CD4-positive, alpha-beta T cell treated with Interleukin-12 subunit alpha and Interleukin-12 subunit beta, for 1 hour (primary cell): ENCODE measurements around the gene HLA-DMB.
A peak's percentile ranks its signal among the peaks of the same experiment; 100 is the strongest.

Source experiments
- DNase-seq: peaks from one replicate; pipeline ENCODE4 v3.0.0-alpha.2; 2020

HLA-DMB gene

DNA sequence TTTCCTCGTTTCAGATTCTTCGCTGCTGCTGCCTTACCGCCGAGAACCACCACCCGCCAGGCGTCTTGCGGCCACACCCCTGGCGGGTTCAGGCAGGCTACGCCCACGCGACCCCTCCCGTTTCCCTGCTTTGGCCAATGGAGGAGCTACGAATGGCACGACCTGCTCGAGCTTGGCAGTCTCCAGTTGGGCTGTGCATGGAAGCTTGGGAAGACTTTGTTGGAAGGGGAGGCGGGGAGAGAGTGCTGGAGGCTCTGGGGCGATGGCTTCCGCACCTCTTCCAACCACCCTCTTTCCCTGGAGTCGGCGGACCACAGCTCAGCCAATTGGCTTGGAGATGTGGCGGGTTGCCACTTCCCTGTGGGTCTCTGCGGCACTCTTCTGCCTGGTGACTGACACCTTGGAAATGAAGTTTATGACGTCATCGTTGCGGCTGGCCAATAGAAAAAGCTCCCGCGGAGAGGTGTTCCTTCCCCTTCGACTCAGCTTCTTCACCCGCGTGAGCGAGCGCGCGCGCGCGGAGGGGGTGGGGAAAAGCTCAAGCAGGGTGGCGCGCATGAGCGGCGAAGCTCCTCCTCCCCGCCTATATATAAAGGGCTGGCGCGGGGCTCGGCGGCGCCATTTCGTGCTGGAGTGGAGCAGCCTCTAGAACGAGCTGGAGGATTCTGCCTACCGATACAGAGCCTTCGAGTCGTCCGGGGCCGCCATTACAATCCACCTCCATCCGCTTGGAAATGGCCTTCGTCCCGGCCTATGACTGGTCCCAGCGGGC, 30.9 kb upstream of the HLA-DMB start:
- DNase-seq, result peak; percentile 100

DNA sequence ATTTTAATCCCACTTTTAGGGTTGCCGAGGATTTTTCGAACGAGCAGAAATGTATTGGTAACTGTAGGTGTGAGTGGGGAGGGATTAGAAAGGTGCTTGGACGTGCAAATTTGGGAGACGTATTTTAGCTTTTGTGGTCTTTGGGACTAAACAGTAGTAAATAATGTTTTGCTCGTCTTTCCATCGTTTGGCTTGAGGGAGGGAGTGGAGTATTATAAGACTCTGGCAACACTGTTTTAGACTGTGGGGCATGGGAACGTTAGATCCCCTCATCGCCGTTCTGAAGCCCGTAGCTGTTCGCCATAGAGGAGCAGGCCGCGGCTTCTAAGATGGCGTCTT, 30.4 kb upstream of the HLA-DMB start:
- no peak for DNase-seq

DNA sequence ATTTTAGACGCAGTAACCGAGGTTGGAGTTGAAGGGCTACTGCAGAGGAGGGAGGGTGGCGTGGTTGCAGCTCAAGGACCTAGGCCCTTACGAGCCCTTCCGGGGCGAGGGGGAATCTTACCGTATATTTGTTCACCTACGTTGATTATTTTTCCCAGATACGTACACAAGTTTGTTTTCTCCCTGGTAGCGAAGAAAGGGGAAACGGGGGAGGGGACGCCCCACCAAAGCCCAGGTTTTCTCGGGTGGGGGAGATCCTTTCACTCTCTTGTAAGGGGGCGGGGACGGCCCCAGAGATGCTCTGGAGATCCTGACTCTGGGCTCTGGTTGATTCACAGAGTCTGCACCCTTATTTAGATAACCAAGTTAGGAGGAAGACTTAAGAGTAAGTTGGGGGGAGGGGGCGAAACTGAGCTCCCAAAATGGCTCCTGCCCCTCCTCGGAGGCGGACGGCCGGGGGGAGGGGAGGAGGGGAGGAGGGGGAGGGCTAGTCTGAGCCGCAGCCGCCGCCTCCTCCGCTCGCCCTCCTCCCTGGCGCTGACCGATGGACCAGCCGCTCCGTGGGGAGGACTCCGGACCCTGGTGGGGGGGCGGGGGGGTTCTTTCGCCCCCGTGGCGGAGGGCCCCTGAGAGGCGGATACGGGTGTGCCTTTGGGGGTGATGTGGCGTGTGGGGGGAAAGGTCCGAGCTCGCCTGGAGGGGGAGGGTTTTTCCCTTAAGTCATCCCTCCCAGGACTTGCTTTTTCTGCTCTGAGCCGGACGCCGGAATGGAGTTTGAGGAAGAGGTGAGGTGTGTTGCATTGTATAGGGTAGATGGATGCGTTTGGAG, 29.8 kb upstream of the HLA-DMB start:
- DNase-seq, result peak; percentile 78

DNA sequence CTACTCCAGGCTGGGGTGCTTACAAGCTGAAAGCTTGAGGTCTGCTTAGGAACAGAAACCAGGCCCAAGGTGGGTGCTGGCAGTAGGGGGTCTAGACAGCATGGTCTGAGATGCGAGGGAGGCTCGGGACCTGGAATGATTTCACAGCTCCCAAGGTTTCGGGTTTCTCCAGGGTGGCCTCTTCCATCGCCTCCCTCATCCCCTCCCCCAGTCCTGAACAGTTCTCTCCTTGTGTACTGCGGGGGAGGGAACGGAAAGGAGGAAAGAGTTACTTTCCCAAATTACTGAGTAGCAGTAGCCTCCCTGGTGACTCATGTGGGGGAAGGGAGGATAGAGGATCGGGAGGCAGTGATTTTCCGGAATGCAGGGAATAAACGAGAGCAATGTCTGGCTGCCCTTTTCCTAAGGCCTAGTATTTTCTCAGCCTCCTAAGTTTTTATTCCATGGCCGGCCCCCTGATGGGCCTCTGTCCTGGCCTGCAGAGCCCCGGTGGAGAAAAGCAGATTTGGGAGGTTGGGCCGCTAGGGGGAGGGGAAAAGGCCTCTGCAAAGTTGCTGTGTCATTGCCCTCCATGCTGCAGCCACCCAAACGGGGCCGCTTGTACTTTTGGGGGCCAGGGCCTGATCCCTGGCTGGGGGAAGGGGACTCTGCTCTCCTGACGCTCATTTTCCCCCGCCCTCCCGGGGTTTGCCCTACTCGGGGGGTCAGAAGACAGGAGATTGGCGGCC, 29.0 kb upstream of the HLA-DMB start:
- peak; percentile 70 for DNase-seq

DNA sequence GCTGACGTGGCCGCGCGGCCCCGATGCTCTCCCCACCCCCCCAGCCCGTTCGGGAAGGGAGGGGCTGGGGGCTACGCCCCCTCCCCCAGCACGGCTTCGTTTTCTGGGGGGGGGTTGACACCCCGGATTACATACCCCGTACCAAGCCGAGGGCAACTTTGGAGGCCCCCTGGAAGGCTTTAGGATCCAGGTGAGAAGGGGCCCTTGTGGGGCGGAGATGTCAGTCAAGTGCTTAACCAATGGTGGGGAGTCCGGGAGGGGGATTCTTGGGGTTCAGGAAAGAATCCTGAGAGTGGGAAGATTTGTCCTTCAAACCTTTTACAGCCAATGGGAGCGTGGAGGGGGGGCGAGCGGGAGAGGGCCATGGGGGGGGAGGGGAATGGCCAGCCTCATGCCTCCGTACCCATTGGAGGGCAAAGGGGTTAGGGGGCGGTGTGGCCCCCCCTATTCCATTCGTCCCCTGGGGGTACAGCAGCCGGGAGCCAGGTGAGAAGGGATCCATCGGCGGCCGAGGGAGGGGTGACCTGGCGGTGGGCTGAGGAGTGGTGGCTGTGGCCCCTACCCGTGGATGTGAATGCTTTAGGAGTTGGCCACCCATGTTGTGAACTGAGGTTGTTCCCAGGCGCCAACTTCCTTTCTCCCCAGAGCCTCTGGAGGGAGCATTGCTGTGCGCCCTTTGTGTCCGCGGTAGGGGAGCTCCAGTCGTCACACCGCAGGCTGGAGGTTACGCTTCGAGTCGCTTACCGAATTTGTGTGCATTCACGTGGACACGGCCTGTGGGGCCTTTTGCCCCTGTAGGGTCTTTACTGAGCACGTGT, 28.2 kb upstream of the HLA-DMB start:
- DNase-seq, result peak; percentile 61

DNA sequence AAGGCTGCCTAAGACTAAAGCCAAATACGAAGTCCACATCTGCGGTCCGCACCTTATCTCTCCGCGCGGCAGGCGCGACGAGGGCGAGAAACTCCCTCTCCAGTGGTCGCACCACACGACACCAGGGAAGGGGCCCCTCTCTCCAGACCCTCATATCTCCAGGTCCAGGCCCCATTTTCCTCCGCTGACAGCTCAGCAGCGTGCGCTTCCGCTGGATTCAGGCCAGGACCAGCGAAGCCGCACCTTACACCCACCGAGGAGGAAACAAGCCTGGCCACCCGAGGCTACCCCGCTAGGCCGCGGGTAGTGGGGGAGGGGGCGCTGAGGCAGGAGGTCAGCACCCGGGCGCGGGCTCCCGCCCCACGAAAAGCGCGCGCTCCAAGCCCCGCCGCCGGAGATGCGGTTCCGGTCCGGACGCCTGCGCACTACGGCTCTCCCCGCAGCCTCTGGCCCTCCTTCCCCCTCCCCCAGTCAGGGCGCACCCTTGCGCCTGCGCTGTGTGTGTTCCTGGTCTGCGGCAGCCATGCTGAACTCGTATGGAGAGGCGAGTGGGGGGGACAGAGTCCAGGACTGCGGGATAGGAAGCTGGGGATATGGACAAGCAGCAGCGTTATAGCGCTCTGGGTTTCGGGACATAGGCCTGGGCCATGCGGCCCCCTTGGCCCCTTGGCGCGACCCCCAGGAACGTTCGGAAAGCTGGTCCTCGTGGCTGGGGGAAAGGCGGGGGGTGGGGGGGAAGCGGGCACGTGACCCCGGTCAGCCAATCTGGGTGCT, 27.5 kb upstream of the HLA-DMB start, which contains the start of gene BRD2:
Gene BRD2, plus strand, starts transcription at position 502 of the 774 bp plus-strand sequence. CDS start 4,305 bp downstream, outside the sequence.
- DNase-seq, result peak; percentile 98

DNA sequence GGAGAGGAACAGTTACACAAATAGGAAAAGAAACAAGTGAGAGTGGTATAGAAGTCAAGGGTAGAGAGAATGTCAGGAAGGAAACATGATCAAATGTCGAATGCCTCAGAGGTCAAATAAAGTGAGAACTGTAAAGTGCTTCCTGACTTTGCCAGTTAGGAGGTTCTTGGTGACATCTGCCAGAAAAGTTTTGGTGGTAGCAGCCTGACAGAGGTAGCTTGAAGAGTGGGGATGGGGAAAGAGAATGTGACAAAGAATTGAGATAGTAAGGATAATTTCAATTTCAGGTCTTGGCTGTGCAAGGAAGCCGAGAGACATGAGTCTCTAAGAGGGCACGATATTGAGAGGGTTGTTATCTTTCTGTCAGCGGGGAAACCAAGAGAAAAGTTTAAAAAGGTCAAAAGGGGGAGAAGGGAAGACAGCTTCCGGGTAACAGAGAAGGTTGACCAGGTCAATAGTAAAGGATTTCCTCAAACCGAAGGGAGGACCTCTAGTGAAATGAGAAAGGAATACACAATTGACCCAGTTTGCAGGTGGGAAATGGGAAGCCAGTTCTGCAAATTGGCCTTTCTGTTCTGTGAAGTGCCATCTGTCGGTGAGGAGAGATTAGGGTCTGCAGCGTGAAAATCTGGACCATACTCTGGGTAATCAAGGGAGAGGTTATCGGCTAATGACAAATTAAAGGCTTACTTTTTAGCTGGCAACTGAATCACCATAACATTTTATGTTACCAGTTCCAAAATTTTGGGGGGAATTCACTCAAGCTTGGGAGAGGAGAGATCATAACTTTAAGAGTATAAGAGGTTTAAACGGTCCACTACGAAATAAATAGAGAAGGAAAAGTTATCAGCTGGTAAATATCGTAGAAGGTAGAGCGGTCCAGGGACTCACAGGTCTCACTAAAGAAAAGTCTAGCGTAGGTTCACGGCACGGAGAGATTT, 26.6 kb upstream of the HLA-DMB start:
- peak; percentile 59 for DNase-seq

DNA sequence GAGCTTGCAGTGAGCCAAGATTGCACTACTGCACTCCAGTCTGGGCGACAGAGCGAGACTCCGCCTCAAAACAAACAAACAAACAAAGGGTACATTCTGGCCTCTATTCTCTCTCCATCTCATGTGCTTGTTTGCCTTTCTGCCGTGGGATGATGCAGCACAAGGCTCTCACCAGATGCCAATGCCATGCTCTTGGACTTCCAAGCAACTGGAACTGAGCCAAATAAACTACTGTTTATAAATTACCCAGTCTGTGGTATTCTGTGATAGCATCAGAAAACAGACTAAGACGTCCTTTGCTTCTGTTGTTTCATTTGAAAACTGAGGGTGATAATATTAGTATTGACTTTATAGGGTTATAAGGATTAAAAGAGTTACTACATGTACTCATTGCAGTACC, 23.9 kb upstream of the HLA-DMB start:
- DNase-seq, result no peak

DNA sequence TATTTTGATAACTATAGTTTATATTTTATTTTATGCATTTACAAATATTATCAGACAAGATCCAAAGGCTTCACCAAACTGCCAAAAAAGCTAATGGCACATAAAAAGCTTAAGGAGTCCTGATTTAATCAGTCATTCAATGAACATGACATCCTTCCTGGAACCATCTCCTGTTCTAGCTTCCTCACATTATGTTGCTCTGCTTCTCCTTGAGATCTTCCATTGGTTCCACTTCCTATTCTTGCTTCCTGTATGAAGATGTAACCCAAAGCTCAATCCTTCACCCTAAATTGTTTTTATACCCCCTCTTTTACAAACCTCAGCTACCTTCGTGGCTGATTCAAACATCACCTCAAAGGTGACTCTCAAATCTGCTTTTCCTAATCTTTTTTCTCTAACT, 23.0 kb upstream of the HLA-DMB start:
- no peak for DNase-seq

DNA sequence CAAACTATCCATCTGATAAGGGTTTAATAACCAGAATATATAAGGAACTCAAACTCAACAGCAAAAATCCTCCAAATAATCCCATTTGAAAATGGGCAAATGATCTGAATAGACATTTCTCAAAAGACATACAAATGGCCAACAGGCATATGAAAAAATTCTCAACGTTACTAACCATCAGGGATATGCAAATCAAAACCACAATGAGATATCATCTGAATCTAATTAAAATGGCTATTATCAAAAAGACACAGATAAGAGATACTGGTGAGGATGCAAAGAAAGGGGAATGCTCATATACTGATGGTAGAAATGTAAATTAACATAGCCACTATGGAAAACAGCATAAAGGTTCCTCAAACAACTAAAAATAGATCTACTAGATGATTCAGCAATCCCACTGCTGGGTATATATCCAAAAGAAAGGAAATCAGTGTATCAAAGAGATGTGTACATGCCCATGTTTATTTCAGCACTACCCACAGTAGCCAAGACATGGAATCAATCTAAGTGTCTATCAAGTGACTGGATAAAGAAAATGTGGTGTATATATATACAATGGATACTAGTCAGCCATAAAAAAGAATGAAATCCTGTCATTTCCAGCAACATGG, 21.5 kb upstream of the HLA-DMB start:
- DNase-seq, result no peak

DNA sequence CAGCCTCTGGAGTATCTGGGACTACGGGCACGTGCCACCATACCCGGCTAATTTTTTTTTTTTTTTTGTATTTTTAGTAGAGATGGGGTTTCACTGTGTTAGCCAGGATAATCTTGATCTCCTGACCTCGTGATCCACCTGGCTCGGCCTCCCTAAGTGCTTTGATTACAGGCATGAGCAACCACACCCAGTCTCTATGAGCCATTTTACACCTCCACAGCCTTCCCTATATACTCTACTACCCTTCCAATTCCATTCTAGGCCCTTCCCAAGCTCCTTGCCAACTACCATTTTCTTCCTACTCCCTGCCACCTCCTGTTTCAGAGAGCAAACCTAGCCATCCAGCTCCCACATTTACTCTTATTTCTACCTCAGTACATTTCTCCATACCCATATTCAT, 19.7 kb upstream of the HLA-DMB start:
- no peak for DNase-seq

DNA sequence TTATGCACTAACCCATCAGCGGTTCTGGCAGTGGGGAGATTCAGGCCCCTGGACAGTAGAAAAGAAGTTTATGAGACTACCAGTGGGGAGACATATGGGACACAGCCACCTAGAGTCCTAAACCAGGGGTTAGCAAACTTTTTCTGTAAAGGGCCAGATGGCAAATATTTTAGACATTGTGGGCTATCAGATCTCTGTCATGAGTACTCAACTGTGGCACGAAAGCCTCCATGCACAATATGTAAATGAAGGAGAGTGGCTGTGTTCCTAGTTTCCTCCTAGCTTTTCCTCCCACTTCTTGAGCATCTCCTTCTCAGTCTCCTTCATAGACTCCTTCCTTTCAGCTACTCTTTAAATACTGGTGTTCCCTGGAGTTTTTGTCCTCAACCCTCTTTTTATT, 15.3 kb upstream of the HLA-DMB start:
- no peak for DNase-seq

DNA sequence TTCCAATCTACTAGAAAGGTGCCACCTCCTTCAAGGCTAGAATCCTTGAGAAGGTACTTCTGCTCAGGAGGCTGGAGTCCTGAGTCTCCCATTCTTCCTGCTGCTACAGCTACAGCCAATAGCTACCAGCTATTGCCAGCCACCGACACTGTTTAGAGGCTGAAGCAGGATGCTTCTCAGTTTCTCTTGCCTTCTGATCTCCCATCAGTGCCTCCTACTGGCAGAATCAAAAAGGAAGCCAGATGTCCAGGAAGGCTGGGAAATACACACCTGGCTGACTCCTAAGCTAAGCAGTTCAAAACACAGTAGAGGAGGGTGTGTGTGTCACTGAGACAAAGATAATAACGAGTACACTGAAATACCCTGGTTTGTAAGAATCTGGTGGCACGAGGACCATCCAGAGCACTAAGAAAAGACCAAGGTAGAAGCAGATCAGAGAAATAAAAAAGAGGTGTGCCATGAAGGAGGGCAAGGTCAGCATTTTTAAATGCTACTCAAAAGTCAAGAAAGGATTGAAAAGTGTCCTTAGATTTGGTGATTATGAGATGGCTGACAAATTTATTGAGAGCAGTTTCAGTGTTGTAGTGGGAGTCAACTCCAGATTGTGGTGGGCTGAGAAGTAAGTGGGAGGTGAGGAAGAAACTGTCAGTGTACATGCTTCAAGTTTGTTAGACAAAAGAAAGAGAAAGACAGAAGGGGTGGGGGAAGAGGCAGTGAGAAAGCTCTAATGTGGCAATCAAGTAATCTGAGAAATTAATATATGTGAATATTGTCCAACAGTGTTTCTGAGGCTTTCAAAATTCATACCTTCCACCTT, 14.4 kb upstream of the HLA-DMB start:
- peak; percentile 58 for DNase-seq

DNA sequence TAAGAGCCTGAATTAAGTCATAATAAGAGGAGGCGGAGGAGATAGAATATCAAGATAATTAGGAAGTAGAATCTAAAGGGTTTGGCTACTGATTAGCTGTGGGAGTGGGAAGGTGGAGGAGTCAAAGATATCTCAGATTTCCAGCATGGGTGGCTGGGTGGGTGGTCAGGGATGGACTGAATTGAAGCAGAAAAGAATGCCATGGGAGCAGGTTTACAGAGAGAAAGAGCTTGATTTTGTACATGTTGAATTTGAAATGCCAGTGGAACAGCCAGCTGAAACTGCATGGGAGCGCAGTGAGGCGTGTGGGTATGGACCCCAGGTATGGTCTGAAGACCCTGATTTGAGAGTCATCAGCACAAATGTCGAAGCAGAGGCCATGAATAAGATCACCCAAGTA, 13.4 kb upstream of the HLA-DMB start:
- no peak for DNase-seq

DNA sequence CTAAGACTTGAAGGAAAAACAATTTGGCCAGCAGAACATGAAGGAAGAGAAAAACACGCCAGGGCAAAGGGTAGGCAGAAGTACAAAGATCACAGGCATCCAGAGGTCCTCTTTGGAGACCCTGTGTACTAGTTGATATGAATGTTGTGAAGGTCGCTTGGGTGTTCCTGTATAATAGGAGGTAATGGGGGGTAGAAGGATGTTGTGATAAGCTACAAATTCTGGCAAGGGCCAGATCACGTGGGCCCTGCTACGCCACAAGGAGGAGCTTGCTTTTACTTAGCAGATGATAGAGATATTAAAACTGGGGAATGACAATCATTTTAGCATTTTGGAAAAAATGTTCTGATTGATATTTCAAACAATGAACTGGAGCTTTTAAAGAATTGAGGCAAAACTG, 12.9 kb upstream of the HLA-DMB start:
- no peak for DNase-seq

DNA sequence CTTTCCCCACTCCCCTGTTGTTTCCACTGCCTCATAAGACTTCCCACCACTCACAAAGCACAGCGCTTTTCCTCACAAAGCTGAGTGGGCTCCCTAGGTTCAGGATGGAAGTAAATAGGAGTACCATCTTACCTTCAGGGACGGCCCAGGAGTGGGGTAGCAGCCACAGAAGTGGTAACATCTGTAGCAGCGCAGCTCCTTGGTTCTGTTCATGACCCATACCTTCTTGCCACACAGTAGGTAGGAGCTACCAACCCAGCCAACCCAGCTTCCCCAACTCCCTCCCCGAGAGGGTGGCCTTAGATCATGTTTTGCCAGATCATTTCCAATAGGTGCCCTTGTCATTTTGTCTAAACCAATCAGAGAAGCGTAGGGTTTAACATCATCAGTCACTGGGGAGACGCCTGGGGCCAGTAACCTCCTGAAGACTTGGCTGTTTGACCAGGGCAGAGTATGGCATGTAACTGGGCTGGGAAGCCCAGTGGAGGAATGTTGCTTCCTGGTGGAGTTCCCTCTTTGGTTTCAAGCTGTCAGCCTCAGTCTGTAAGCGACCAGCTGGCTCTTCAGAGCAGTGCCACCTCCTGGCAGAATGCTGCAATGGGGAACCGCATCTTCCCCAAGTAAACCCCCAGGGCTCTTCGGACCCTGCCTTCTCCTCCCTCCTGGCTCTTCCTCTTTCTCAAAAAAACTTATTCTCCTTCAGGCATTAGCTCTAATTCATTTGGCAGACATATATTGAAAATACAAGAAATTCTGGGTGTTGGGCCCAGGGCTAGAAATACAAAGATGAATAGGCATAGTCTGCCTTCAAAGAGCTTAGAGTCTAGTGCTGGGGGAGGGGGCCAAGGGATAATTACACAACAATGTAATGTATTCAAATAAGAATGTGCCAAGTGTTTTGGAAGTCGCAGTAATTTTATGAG, 12.2 kb upstream of the HLA-DMB start, which contains the start of gene HLA-DMA:
Gene HLA-DMA, minus strand, starts transcription at position 281 of the 923 bp plus-strand sequence. Its CDS starts 61 bp downstream, at position 220.
- peak; percentile 91 for DNase-seq

DNA sequence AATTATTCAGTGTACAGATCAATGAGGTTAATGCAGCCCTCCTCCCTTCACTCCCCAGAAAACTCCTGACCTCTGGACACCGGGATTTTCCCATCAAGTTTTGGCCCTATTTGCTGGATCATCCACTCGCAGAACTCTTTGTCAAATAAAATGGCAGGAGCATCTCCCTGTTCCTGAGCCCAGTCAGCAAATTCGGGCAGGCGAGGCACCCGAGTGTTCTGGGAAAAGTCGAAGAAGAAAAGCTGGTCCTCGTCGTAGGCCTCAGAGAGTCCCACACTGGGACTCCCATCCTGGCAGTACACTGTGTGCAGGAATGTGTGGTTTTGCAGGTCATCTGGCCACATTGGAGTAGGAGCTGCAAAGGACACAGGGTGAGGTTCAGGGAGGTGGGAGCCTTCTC, 9.6 kb upstream of the HLA-DMB start:
- DNase-seq, result no peak

DNA sequence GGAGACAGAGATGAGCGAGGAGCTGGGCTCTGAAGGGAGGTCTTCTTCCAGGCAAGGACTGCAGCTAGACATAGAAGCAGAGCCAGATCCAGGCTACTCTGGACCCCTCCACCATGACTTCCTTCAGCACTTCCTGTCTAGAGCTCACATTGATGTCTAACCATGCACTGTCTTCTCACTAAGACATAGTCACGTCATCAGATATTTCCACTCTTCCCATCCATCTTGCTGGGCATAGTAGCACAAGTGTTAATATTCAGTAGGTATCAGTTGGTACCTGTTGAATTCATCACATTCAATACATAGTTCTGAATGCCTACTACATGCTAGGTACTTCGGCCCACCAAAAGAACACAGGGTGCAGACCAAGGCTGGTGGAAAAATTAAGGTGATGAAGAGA, 9.2 kb upstream of the HLA-DMB start:
- DNase-seq, result no peak
